OCI-LY1 (cell line): ENCODE results near the gene C1QTNF6.

Experiments
- H2AFZ ChIP-seq: fragments of 200-600 bp; sonication (generic), shearing (Covaris generic); 2 replicates; pipeline ENCODE4 v1.6.0; 2014; ENCODE audit warnings: antibody characterized with exemption, mild to moderate bottlenecking, low read length
- H3F3A ChIP-seq: fragments of 200-600 bp; sonication (generic), shearing (Covaris generic); 2 replicates; pipeline ENCODE4 v1.6.0; 2014; ENCODE audit warnings: mild to moderate bottlenecking, antibody characterized with exemption, low read length, moderate library complexity; ENCODE audit not compliant: insufficient read depth
- H3K27ac ChIP-seq: fragments of 200-600 bp; sonication (generic); 2 replicates; pipeline ENCODE4 v1.5.1; 2014; ENCODE audit warnings: low read length, mixed run types, mild to moderate bottlenecking, low read depth; ENCODE audit not compliant: poor library complexity, severe bottlenecking
- H3K27me3 ChIP-seq: fragments of 200-600 bp; sonication (generic); 2 replicates; pipeline ENCODE4 v1.6.0; 2014; ENCODE audit warnings: antibody characterized with exemption, mild to moderate bottlenecking, low read length, moderate library complexity; ENCODE audit not compliant: insufficient read depth
- H3K36me3 ChIP-seq: fragments of 200-600 bp; sonication (generic); 2 replicates; pipeline ENCODE4 v1.6.1; 2014; ENCODE audit warnings: mild to moderate bottlenecking, antibody characterized with exemption, low read length, moderate library complexity, mixed read lengths; ENCODE audit not compliant: insufficient read depth
- H3K4me1 ChIP-seq: fragments of 200-600 bp; sonication (generic); 2 replicates; pipeline ENCODE4 v1.5.1; 2014; ENCODE audit warnings: mild to moderate bottlenecking, low read length, moderate library complexity; ENCODE audit not compliant: insufficient read depth, severe bottlenecking
- H3K4me2 ChIP-seq: fragments of 200-600 bp; sonication (generic), shearing (Covaris generic); 2 replicates; pipeline ENCODE4 v1.6.1; 2014; ENCODE audit warnings: low read length
- H3K4me3 ChIP-seq: fragments of 200-600 bp; sonication (generic); 2 replicates; pipeline ENCODE4 v1.5.1; 2014; ENCODE audit warnings: low read length, low read depth, mild to moderate bottlenecking, mixed read lengths; ENCODE audit not compliant: poor library complexity, severe bottlenecking
- H3K79me2 ChIP-seq: fragments of 200-600 bp; shearing (Covaris generic); 2 replicates; pipeline ENCODE4 v1.6.1; 2016; ENCODE audit warnings: mixed run types, low read length, mixed read lengths; ENCODE audit not compliant: insufficient read depth
- H3K9ac ChIP-seq: fragments of 200-600 bp; sonication (generic), shearing (Covaris generic); 2 replicates; pipeline ENCODE4 v1.6.1; 2014; ENCODE audit warnings: mild to moderate bottlenecking, low read length, mixed read lengths
- H3K9me2 ChIP-seq: fragments of 200-600 bp; sonication (generic), shearing (Covaris generic); 2 replicates; pipeline ENCODE4 v1.6.1; 2014; ENCODE audit warnings: low read depth, mild to moderate bottlenecking, low read length, mixed read lengths
- H3K9me3 ChIP-seq: fragments of 200-600 bp; shearing (Covaris generic); 2 replicates; pipeline ENCODE4 v1.6.1; 2014; ENCODE audit warnings: low read length, mixed read lengths
- H4K20me1 ChIP-seq: fragments of 200-600 bp; sonication (generic), shearing (Covaris generic); 2 replicates; pipeline ENCODE4 v1.6.0; 2016; ENCODE audit warnings: mild to moderate bottlenecking, low read length; ENCODE audit not compliant: insufficient read depth
- CTCF ChIP-seq: fragments of 200-600 bp; sonication (generic), shearing (Covaris generic); IDR thresholded peaks from 2 replicates; pipeline ENCODE4 v1.5.1; 2017; ENCODE audit warnings: mild to moderate bottlenecking, antibody characterized with exemption, low read length, moderate library complexity, mixed read lengths
- EZH2 ChIP-seq: fragments of 200-600 bp; sonication (generic), shearing (Covaris generic); IDR thresholded peaks from 2 replicates; pipeline ENCODE4 v1.8.0; 2017; ENCODE audit warnings: borderline replicate concordance, mixed run types, mild to moderate bottlenecking, antibody characterized with exemption, low read length, moderate library complexity, mixed read lengths

C1QTNF6 gene

GRCh38 chr22:37213941-37214730, 26.1 kb upstream of the C1QTNF6 start:
- TF ChIP-seq EZH2 = no peak
- no peak for TF ChIP-seq CTCF
- Histone ChIP-seq H4K20me1 (no peaks in the 10 kb centered on the region), H2AFZ (no peak overlapping the region), H3F3A (no peaks in the 10 kb centered on the region), H3K27me3 (peaks cover 6% of the 10 kb centered on the region; the same call in 1 of the 2 replicates), H3K79me2 (no peaks in the 10 kb centered on the region), H3K9me3 (no peaks in the 10 kb centered on the region), H3K9ac (no peak overlapping the region), H3K4me1 (peaks cover 12% of the 10 kb centered on the region), H3K9me2 (no peaks in the 10 kb centered on the region), H3K4me2 (no peak overlapping the region), H3K27ac (no peak overlapping the region), H3K36me3 (no peaks in the 10 kb centered on the region; the same call in 1 of the 2 replicates), H3K4me3 (no peak overlapping the region)

- no peak overlapping the region for H3K9ac ChIP-seq
Observed at GRCh38 chr22:37213218-37213855, 25.3 kb upstream of the C1QTNF6 start.

More at GRCh38 chr22:37213218-37213855, 25.3 kb upstream of the C1QTNF6 start:
- Histone ChIP-seq H3F3A (no peaks in the 10 kb centered on the region), H3K4me2 (no peak overlapping the region), H3K9me2 (no peaks in the 10 kb centered on the region), H3K4me1 (peaks cover 4% of the 10 kb centered on the region), H3K27ac (no peak overlapping the region), H2AFZ (no peak overlapping the region), H3K27me3 (peaks cover 6% of the 10 kb centered on the region; the same call in 1 of the 2 replicates), H3K4me3 (no peak overlapping the region), H3K9me3 (no peaks in the 10 kb centered on the region), H4K20me1 (no peaks in the 10 kb centered on the region), H3K36me3 (no peaks in the 10 kb centered on the region; the same call in 1 of the 2 replicates), H3K79me2 (no peaks in the 10 kb centered on the region)
- no peak for TF ChIP-seq EZH2
- no peak for TF ChIP-seq CTCF
